ENCODE results near the gene NFIX. TPM values are rescaled to one million over a fixed set of nuclear protein-coding genes. Genes with fewer than 3 reads are reported as not detected.

NFIX gene
- total and polyA plus RNA-seq, 9 of the 15 experiments (the other 6 are each of a cell fraction or from before 2014, with no cell fraction given): 0.28 to 26.8 (median 5.4) TPM

- TF ChIP-seq SIX5 (IDR thresholded peaks at IDR 0.05; ENCODE audit: borderline replicate concordance in 1 of 2, insufficient read depth in 1 of 2, low read depth in 1 of 2, low read length in 2 of 2) (no peak), PHF8 (IDR thresholded peaks at IDR 0.05; ENCODE audit: borderline replicate concordance, low read length) (no peak), PREB (CRISPR knock-in tag; IDR thresholded peaks at IDR 0.05) (no peak), ZNF311 (CRISPR knock-in tag; IDR thresholded peaks at IDR 0.05) (no peak), HDAC6 (IDR thresholded peaks at IDR 0.05; ENCODE audit: low read depth, low read length) (no peak), WHSC1 (IDR thresholded peaks at IDR 0.05; ENCODE audit: low read length) (peak; percentile 30), EHMT2 (IDR thresholded peaks at IDR 0.05) (peak; percentile 47; the same call in 1 of the 2 replicates), ZNF668 (CRISPR knock-in tag; IDR thresholded peaks at IDR 0.05) (no peak), ZNF277 (CRISPR knock-in tag; IDR thresholded peaks at IDR 0.05; ENCODE audit: borderline replicate concordance) (no peak), ZNF561 (CRISPR knock-in tag; conservative IDR thresholded peaks at IDR 0.05) (no peak), ILK (tag; IDR thresholded peaks at IDR 0.05; ENCODE audit: borderline replicate concordance, low read depth) (no peak), POLR2AphosphoS2 (IDR thresholded peaks at IDR 0.05; ENCODE audit: low read length) (no peak), SMARCA5 (IDR thresholded peaks at IDR 0.05) (peak; percentile 57; the same call in 1 of the 2 replicates), NR4A1 (CRISPR knock-in tag; IDR thresholded peaks at IDR 0.05) (no peak), NR4A1 (tag; IDR thresholded peaks at IDR 0.05) (no peak), ELF4 (CRISPR knock-in tag; IDR thresholded peaks at IDR 0.05) (peak; percentile 83), SMARCA4 (IDR thresholded peaks at IDR 0.05) (0 out of 2 replicates have a peak, but pooled peaks have one; percentile 14), LEF1 (IDR thresholded peaks at IDR 0.05) (no peak), POLR2A (conservative IDR thresholded peaks at IDR 0.05) (peak; percentile 75), CUX1 (CRISPR knock-in tag; IDR thresholded peaks at IDR 0.05) (no peak), CBFA2T2 (conservative IDR thresholded peaks at IDR 0.05) (no peak), CC2D1A (IDR thresholded peaks at IDR 0.05) (no peak), RNF2 (IDR thresholded peaks at IDR 0.05) (no peak), NEUROD1 (IDR thresholded peaks at IDR 0.05; ENCODE audit: borderline replicate concordance, low read depth, low read length, partially characterized antibody) (no peak), NCOR1 (IDR thresholded peaks at IDR 0.05) (0 out of 2 replicates have a peak, but pooled peaks have one; percentile 39)
Observed at GRCh38 chr19:13100031-13100588, 104.8 kb downstream of the NFIX start (continued).
